Fibroblast of skin of left biceps (primary cell): ENCODE data around the gene ATP5IF1.
A peak's percentile ranks its signal among the peaks of the same experiment; 100 is the strongest.

Source experiments
- DNase-seq, 2 experiments: peaks; one replicate each; pipeline ENCODE4 v3.0.0-alpha.2; 2013; ENCODE audit warnings: low read depth in 2 of 2

ATP5IF1 gene

DNA sequence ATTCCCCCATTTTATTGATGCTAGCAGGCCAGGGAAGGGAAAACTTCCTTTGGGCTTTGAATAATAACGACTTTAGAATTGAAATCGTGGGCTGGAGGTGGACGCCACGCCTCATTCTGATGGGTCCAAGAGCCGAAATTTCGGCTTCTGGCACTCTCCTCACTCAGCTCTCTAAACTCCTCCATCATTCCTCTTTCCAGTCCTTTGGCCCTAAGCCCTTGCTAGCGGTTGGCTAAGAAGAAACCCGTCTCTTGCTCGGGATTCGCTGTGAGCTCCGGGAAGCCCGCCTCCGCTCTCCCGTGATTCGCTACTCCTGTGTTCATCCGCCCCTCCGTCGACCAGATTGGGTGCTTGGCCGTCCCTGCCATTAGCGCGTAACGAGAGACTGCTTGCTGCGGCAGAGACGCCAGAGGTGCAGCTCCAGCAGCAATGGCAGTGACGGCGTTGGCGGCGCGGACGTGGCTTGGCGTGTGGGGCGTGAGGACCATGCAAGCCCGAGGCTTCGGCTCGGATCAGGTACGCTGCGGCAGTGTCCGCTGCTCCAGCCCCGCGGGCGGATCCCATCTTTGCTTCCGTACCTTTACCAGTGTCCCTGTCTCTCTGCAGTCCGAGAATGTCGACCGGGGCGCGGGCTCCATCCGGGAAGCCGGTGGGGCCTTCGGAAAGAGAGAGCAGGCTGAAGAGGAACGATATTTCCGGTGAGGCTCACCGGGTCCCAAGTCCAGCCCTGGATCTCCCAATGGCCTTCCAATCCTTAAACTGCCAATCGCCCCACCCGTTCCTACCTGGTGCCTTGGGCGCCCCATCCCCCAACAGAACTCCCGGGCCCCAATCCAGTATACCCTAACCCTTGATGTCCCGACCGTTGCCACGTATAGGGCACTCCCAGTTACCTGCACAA, at the start of gene ATP5IF1:
ATP5IF1 (plus strand) TSS at position 370 of the 901 bp plus-strand sequence; CDS start at position 430, 60 bp downstream.
- DNase-seq: peak; percentile 92 to 94

DNA sequence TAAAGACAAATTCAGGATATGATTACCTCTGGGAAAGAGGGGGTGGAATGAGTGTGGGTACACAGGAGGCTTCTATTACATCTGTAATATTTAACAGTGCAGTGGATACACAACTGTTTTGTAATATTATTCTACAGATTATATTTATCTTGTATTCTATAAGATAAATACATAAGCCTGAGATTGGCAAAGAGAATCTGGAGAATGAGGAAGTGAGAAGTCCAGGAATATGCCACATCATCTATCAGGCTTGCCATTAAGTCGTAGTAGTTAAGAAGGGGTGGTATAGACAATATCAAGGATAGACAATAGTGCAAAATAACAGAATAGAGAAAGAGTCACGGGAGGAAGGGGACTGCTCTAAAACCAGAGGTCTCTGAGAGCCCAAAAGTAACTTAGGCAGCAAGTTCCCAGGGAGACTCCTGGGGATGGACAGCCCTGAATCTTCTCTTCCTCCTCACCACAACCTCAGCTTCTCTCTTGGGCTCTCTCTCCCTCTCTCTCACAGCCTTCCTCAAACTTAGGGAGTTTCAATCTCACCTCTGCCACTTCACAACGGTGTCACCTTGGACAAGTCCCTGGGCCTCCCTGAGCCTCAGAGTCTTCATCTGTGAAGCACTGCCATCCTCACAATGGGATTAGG, 45.5 kb upstream of the ATP5IF1 start:
- DNase-seq: no peak

GRCh38 chr1:28190996-28191645, 44.8 kb upstream of the ATP5IF1 start:
- DNase-seq: no peak

- no peak for DNase-seq
These were observed 42.2 kb upstream of the ATP5IF1 start for GRCh38 chr1:28193701-28194161.

- no peak for DNase-seq
These were observed 41.4 kb upstream of the ATP5IF1 start for GRCh38 chr1:28194326-28195035.

DNA sequence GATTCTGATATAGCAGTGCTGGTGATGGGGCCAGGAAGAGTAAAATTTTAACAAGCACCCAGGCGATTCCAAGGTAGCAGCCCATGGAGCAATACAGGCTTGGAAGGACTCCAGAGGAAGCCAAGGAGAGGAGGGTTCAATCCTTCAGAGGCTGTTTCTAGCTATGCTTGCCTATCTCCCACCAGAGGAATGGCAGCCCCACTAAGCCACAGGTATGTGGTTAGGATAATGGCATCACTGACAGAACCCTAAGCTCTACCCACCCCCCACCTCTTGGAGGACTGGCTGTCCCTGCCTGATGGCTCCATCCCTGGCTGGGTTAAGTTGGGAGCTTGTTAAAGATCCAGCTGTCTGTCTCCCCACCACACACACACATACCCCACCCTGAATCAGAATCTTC, 40.1 kb upstream of the ATP5IF1 start:
- no peak for DNase-seq

DNA sequence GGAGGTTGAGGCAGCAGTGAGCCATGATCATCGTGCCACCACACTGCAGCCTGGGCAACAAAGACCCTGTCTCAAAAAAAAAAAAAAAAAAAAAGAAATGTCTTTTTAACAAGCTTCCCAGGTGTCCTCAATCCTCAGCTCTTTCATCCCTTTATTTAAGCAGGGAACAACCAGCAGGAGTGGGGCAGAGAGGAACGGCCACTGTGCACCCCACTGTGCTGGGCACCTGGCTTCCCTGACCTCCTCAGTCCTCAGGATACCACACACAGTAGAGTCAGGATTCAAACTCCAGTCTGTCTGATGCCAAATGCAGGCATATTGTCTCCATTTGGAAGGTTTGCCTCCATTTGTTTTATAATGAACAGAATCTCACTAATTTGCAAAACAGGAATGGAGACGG, 39.6 kb upstream of the ATP5IF1 start:
- no peak for DNase-seq

DNA sequence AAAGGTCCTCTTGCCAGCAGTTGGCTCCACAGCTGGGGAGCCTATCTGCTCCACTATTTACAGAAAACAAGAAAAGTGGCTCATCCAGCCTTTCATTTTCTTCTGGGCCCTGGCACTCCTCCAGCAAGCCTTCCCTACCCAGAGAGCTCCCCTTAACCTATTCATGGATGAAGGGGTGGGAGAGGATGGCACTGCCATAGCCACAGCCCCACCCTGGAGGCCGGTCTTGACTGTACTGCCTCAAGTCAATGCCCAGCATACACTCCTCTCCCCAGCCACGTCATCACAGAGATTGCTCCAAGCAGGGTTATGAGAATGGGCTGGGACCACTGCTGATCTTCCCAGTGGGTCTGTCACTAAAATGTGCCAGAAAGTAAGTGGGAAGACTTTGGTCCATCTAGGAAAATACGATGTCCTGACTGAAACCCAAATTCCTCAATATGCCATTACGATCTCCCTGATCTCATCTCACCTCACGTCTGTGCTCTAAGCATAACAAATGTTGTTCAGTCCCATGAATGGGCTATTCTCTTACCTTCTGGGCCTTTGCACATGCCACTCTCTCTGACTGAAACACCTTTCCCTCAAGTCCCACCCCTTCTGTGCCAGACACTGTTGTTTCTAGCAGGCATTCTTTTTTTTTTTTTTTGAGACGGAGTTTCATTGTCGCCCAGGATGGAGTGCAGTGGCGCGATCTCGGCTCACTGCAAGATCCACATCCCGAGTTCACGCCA, 38.1 kb upstream of the ATP5IF1 start:
- DNase-seq: no peak

DNA sequence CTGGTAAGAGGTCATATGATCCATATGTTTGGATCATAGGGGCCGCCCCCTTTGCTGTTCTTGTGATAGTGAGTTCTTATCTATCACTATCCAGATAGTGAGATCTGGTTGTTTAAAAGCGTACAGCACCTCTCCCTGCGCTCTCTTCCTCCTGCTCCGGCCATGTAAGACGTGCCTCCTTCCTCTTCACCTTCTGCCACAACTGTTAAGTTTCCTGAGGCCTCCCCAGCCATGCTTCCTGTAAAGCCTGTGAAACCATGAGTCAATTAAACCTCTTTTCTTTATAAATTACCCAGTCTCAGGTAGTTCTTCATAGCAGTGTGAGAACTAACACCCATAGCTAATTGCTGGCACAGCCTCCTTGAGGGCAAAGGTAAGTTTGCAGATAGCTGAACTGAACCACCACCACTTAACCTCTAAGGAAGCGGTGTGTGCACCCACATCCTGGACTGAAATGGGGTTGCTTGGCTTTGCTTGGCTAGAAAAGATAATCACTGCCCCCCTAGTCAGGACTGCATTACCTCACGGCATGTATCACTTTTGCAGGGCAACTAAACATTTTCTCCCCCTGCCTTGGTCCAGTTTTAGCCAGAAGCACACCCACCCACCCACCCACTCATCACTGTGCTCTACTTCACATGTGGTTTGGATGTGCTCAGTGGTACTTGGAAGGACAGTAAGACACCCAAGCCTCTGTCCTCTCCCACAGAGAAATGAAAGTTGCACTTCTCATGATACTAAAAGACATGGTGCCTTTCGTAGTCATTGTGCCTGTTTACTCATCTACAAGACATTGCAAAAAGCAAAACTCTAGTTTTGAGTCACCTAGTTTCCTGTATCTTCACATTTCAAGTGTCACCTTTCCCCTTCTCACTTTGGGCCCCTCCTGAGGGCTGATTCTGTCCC, 36.3 kb upstream of the ATP5IF1 start:
- no peak for DNase-seq

DNA sequence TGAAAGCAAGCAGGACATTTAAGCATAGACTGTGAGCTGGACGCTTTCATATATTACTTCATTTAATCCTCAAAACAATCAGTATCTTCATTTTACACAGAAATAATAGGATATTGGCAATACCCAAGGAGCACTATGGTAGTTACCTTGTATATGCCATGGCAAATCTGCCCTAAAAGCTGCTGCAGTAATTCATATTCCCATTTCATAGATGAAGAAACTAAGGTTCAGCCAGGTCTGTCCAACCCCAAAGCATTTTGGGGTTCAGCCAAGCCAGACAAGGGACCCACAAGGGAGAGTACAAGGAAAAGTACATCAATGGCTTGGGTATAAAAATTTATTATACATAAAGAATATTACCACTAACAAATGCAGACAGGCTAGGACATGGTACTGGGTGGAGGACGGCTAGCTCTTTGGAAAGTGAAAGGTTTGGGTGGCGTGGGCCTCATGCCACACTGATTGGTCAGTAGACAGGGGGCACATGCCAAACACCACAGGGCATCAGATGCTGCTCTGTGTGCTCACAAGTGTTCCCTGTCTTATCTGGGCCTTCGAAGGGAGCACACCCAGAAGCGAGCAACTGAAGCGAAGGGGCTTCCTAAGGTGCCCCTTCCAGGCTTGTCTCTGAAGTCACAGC, 35.6 kb upstream of the ATP5IF1 start:
- no peak for DNase-seq

- no peak for DNase-seq
These were observed 30.7 kb upstream of the ATP5IF1 start for GRCh38 chr1:28205243-28205642.

GRCh38 chr1:28208818-28209441, 27.0 kb upstream of the ATP5IF1 start:
- peak in 1 of 2 experiments; percentile 13 for DNase-seq

DNA sequence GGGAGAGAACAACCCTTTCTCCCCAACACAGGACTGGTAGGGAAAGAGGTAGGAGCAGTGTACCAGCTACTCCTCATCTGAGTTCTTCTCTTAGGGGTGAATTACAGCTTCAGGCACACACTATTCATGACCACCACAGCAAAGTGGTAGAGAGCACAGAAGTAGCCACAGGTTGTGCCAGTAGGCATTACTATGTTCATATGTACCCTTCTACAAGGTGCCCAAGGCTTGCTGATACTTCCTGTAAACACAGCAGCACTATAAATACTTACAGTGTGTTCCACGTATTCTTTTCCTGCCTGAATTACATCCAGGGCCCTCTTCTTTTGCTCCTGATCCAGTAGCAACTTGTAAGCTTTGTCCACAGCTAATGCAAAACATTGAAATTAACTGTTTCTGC, 26.2 kb upstream of the ATP5IF1 start:
- DNase-seq: no peak

DNA sequence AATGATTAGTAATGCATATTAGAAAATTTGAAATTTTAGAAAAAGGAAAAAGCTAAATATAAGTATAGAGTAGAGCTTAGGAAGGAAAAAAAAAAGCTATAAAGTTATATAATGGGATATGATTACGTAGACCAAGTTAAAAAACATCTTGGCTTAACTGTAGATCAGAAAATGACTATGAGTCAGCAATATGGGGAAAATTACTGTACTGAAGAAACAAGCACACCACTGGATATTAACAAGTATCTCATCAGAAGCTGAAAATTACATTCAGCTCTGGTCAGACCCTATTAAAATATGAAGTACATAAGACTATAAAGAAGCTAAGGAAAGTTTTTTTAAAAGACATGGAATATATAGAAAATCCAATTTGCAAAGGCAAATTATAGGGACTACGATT, 22.6 kb upstream of the ATP5IF1 start:
- DNase-seq: no peak

- DNase-seq: no peak
These were observed 6.8 kb upstream of the ATP5IF1 start for GRCh38 chr1:28229089-28229488.

DNA sequence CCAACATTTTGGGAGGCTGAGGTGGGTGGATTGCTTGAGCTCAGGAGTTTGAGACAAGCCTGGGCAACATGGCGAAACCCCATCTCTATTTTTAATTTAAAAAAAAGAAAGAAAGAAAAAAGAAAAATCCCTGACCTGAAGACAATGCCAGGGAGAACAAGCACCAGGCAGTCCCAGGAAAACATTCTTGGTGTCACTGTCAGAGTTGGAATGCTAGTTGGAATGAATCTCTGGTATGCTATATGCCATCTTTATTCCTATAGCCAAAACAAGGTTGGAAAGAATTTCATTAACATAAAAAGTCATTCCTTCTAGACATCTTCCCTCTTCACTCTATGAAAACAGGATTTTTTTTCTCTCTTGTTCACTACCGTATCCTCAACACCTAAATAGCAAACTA, 5.9 kb upstream of the ATP5IF1 start:
- no peak for DNase-seq

DNA sequence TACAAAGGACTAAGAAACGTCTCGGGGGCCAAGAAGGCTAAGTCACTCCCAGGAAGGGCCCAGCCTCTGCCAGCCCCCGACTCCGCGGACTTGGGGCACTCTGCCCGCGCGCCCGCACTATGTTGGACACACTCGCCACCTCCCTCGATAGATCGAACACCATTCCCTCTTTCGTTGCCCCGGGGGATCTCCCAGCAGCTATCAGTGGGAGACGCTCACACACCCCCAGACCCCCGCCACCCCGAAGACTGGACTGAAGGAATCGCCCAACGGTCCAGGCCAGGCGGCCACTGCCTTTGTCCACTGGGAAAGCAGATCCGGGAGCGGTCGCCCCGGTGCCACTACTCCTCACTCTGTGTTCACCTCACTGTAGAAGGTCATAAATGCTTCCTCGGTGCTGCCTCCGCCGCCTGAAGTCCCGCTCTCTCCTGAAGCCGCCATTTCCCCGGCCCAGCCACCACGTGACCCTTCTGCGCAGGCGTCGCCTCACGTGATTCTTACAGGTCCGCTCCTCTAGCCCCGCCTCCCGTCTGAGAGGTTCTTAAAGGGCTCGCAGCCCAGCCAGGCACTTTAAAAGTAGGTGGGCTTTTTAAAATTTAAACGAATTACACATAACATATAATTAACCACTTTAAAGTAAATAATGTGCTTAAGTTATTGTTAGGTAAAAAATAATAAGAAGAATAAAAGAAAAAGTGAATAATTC, 3.2 kb upstream of the ATP5IF1 start, which contains the start of gene DNAJC8:
DNAJC8 (minus strand) TSS at position 472 of the 706 bp plus-strand sequence; CDS start at position 441, 31 bp downstream.
- peak; percentile 56 for DNase-seq

DNA sequence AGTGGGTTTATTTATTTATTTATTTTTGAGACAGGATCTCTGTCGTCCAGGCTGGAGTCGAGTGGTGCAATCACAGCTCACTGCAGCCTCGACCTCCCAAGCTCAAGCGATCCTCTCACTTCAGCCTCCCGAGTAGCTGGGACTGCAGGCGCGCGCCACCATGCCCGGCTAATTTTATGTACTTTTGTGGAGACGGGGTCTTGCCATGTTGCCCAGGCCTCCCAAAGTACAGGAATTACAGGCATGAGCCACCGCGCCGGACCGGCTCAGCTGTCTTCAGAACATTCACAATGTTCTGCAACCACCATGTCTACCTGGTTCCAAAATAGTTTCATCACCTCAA, 2.7 kb upstream of the ATP5IF1 start:
- DNase-seq: no peak
